Mucosa of rectum (tissue), 2 donors: Measurements from ENCODE around the gene BEND4.

Experiments used
- H3K27ac ChIP-seq, 2 donors: one replicate each; pipeline ENCODE4 v1.7.0; 2013; ENCODE audit warnings: inconsistent platforms in 2 of 2, low read depth in 2 of 2, low read length in 2 of 2
- H3K27me3 ChIP-seq, 2 donors: one replicate each; pipeline ENCODE4 v1.7.0; 2013; ENCODE audit warnings: low read length in 2 of 2; ENCODE audit not compliant: control insufficient read depth in 2 of 2, insufficient read depth in 2 of 2
- H3K36me3 ChIP-seq, 2 donors: one replicate each; pipeline ENCODE4 v1.7.0; 2013; ENCODE audit warnings: low read length in 2 of 2; ENCODE audit not compliant: control insufficient read depth in 2 of 2, insufficient read depth in 2 of 2
- H3K4me1 ChIP-seq, 2 donors: one replicate each; pipeline ENCODE4 v1.7.0; 2013; ENCODE audit warnings: low read length in 2 of 2, mild to moderate bottlenecking in 1 of 2; ENCODE audit not compliant: control insufficient read depth in 2 of 2, insufficient read depth in 2 of 2
- H3K4me3 ChIP-seq, 2 donors: one replicate each; pipeline ENCODE4 v1.7.0; 2013; ENCODE audit warnings: low read length in 2 of 2
- H3K9ac ChIP-seq, 2 donors: one replicate each; pipeline ENCODE4 v1.7.0; 2013; ENCODE audit warnings: low read length in 2 of 2, low read depth in 1 of 2, mild to moderate bottlenecking in 1 of 2
- H3K9me3 ChIP-seq, 2 donors: one replicate each; pipeline ENCODE4 v1.7.0; 2013; ENCODE audit warnings: low read length in 2 of 2; ENCODE audit not compliant: control insufficient read depth in 2 of 2
- donor health status: healthy.
- donor health status: Normal muscosa, but diverticular disease.

Gene BEND4

DNA sequence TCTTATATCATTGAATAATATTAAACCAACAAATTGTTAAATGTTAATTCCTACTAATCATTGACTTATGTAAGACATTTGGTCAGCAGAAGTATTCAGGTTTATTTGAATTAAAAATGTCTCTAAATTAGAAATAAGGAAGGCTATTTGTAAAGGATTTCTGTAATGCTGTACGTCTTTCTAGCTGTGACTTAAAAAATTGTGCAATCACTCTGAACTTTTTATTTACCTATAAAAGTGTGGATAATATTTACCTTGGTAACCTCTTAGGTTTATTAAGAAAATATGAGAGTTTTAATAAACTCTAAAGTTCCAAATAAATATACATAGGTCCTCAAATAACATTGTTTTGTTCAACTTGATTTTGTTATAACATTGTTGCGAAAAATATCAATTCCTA, 85.2 kb downstream of the BEND4 start:
- H3K4me1 ChIP-seq: no peaks in the 10 kb centered on the region
- no peak overlapping the region for H3K27ac ChIP-seq
- H3K27me3 ChIP-seq: no peaks in the 10 kb centered on the region
- no peak overlapping the region for H3K9ac ChIP-seq
- no peaks in the 10 kb centered on the region for H3K9me3 ChIP-seq
- no peak overlapping the region for H3K4me3 ChIP-seq
- peaks cover 25 to 28% of the 10 kb centered on the region in 2 donors for H3K36me3 ChIP-seq

DNA sequence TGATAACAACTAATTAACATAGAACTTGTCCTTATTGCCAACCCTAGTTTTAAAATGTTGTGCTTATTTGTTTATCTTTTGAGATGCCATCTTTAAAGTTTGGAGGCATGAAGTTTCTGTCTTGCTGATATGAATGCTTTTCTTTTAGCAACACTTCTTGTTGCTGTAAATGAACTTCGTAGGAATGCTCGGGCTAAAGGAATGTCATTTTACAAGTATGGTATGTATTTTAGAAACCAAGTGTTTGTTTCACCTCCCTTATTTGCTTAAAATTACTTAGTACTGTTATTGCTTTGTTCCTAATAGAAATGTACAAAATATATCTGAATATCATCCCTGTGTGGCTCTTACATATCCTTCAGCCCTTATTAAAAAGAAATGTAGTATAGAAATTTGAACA, 86.1 kb downstream of the BEND4 start:
- Histone ChIP-seq H3K9ac (no peak overlapping the region), H3K27me3 (no peaks in the 10 kb centered on the region), H3K36me3 (peaks cover 25 to 29% of the 10 kb centered on the region in 2 donors), H3K4me3 (no peak overlapping the region), H3K9me3 (no peaks in the 10 kb centered on the region), H3K4me1 (no peaks in the 10 kb centered on the region), H3K27ac (no peak overlapping the region)
